SU-DHL-6 (cell line): ENCODE measurements around the gene IGF2R.
"Not testable (repeated sequence)": the region's sequence is repeated elsewhere in the genome, so short reads cannot be mapped to it uniquely, and the experiment has no call there.

Experiments used
- H2AFZ ChIP-seq: fragments of 200-600 bp; sonication (generic); 2 replicates; pipeline ENCODE4 v1.6.1; 2014; ENCODE audit warnings: low read depth, mild to moderate bottlenecking, moderate library complexity, mixed read lengths, antibody characterized with exemption, low read length; ENCODE audit not compliant: severe bottlenecking
- H3F3A ChIP-seq: fragments of 200-600 bp; shearing (Covaris generic); 2 replicates; pipeline ENCODE4 v1.6.0; 2016; ENCODE audit warnings: antibody characterized with exemption, mild to moderate bottlenecking; ENCODE audit not compliant: insufficient read depth
- H3K27ac ChIP-seq: fragments of 200-600 bp; sonication (generic); 2 replicates; pipeline ENCODE4 v1.5.1; 2016; ENCODE audit warnings: low read depth, mild to moderate bottlenecking, low read length, moderate library complexity, mixed read lengths
- H3K27me3 ChIP-seq: fragments of 200-600 bp; sonication (generic), shearing (Covaris generic); 2 replicates; pipeline ENCODE4 v1.6.0; 2014; ENCODE audit warnings: mild to moderate bottlenecking, low read length
- H3K36me3 ChIP-seq: fragments of 200-600 bp; sonication (generic); 2 replicates; pipeline ENCODE4 v1.6.1; 2014; ENCODE audit warnings: mild to moderate bottlenecking, low read length, mixed read lengths
- H3K4me2 ChIP-seq: fragments of 300-600, 200-600 bp; shearing (Covaris generic), sonication (generic); 2 replicates; pipeline ENCODE4 v1.6.0; 2014; ENCODE audit warnings: low read length, low read depth, mild to moderate bottlenecking; ENCODE audit not compliant: poor library complexity, severe bottlenecking
- H3K4me3 ChIP-seq: fragments of 200-600 bp; sonication (generic); 2 replicates; pipeline ENCODE4 v1.5.1; 2014; ENCODE audit warnings: antibody characterized with exemption, low read length, mild to moderate bottlenecking, mixed read lengths; ENCODE audit not compliant: insufficient read depth, poor library complexity, severe bottlenecking
- H3K79me2 ChIP-seq: fragments of 200-600 bp; sonication (generic); 2 replicates; pipeline ENCODE4 v1.6.1; 2014; ENCODE audit warnings: mild to moderate bottlenecking, low read length, moderate library complexity; ENCODE audit not compliant: insufficient read depth
- H3K9ac ChIP-seq: fragments of 200-600 bp; sonication (generic); 2 replicates; pipeline ENCODE4 v1.7.0; 2014; ENCODE audit warnings: mild to moderate bottlenecking, low read length
- H3K9me2 ChIP-seq: fragments of 200-600 bp; sonication (generic); replicated peaks from 2 replicates; pipeline ENCODE4 v1.6.1; 2014; ENCODE audit warnings: low read length; ENCODE audit not compliant: insufficient read depth
- H3K9me3 ChIP-seq: fragments of 200-600 bp; sonication (generic); 2 replicates; pipeline ENCODE4 v1.6.1; 2014; ENCODE audit warnings: low read length, mixed read lengths; ENCODE audit not compliant: insufficient read depth
- H4K20me1 ChIP-seq: fragments of 200-600 bp; sonication (generic); 2 replicates; pipeline ENCODE4 v1.6.1; 2014; ENCODE audit warnings: low read depth, mild to moderate bottlenecking, antibody characterized with exemption, low read length, moderate library complexity, mixed read lengths
- CTCF ChIP-seq: fragments of 200-600 bp; sonication (generic); IDR thresholded peaks from one replicate; pipeline ENCODE4 v1.5.1; 2017; ENCODE audit warnings: antibody characterized with exemption, mild to moderate bottlenecking, low read length, moderate library complexity; ENCODE audit not compliant: insufficient read depth, poor library complexity, severe bottlenecking
- EZH2phosphoT487 ChIP-seq: fragments of 200-600 bp; sonication (generic), shearing (Covaris generic); conservative IDR thresholded peaks from 2 replicates; pipeline ENCODE4 v1.6.1; 2018; ENCODE audit warnings: mild to moderate bottlenecking, antibody characterized with exemption, low read length, moderate library complexity, mixed read lengths

Gene IGF2R

GRCh38 chr6:160111806-160112205 is 142.9 kb downstream of the IGF2R start:
- H3K9me2 ChIP-seq, result no peaks in the 10 kb centered on the region
- H3K4me2 ChIP-seq, result no peak overlapping the region
- no peak overlapping the region for H3K9ac ChIP-seq
- no peaks in the 10 kb centered on the region for H3K27me3 ChIP-seq
- H3K9me3 ChIP-seq, result no peaks in the 10 kb centered on the region; the same call in 1 of the 2 replicates
- no peaks in the 10 kb centered on the region for H4K20me1 ChIP-seq
- no peak overlapping the region for H2AFZ ChIP-seq
- no peaks in the 10 kb centered on the region for H3K36me3 ChIP-seq
- TF ChIP-seq EZH2phosphoT487, result no peak
- no peak for TF ChIP-seq CTCF
- no peak overlapping the region for H3K27ac ChIP-seq
- H3F3A ChIP-seq, result no peaks in the 10 kb centered on the region
- H3K79me2 ChIP-seq, result no peaks in the 10 kb centered on the region
- no peak overlapping the region for H3K4me3 ChIP-seq

GRCh38 chr6:160112628-160113299 is 143.9 kb downstream of the IGF2R start:
- Histone ChIP-seq H2AFZ (no peak overlapping the region), H3K27me3 (no peaks in the 10 kb centered on the region), H3K9ac (no peak overlapping the region), H3F3A (no peaks in the 10 kb centered on the region), H4K20me1 (no peaks in the 10 kb centered on the region), H3K27ac (no peak overlapping the region), H3K9me2 (no peaks in the 10 kb centered on the region), H3K36me3 (no peaks in the 10 kb centered on the region), H3K4me2 (no peak overlapping the region), H3K4me3 (no peak overlapping the region), H3K79me2 (no peaks in the 10 kb centered on the region), H3K9me3 (peaks cover 6% of the 10 kb centered on the region; the same call in 1 of the 2 replicates)
- TF ChIP-seq EZH2phosphoT487, result no peak
- no peak for TF ChIP-seq CTCF

- not testable (repeated sequence) for H2AFZ ChIP-seq, H3K9me2 ChIP-seq, H3F3A ChIP-seq, H3K79me2 ChIP-seq, H3K36me3 ChIP-seq, H4K20me1 ChIP-seq, H3K27me3 ChIP-seq, H3K27ac ChIP-seq, H3K9ac ChIP-seq, H3K4me3 ChIP-seq, H3K4me2 ChIP-seq
- peaks cover 13% of the 10 kb centered on the region; the same call in 1 of the 2 replicates for H3K9me3 ChIP-seq
Measured at GRCh38 chr6:160114536-160114935, 145.7 kb downstream of the IGF2R start.

GRCh38 chr6:160115421-160115820 is 146.5 kb downstream of the IGF2R start:
- Histone ChIP-seq H3F3A (no peaks in the 10 kb centered on the region), H3K4me2 (no peak overlapping the region), H2AFZ (no peak overlapping the region), H3K9ac (no peak overlapping the region), H3K27me3 (no peaks in the 10 kb centered on the region), H3K4me3 (no peak overlapping the region), H3K27ac (no peak overlapping the region), H4K20me1 (no peaks in the 10 kb centered on the region), H3K79me2 (no peaks in the 10 kb centered on the region), H3K9me3 (peaks cover 13% of the 10 kb centered on the region; the same call in 1 of the 2 replicates), H3K9me2 (no peaks in the 10 kb centered on the region), H3K36me3 (no peaks in the 10 kb centered on the region)
- no peak for TF ChIP-seq CTCF
- TF ChIP-seq EZH2phosphoT487, result no peak
